ENCODE measurements around the gene RNU1-4. TPM values are rescaled to one million over a fixed set of nuclear protein-coding genes. Genes with fewer than 3 reads are reported as not detected.
A peak's percentile ranks its signal among the peaks of the same experiment; 100 is the strongest.
"Not testable (repeated sequence)": the region's sequence is repeated elsewhere in the genome, so short reads cannot be mapped to it uniquely, and the experiment has no call there.

The RNU1-4 gene
- total RNA-seq = 8,605 TPM
- 26.8 TPM for polyA plus RNA-seq (ENCODE audit: insufficient read depth, low read depth, low replicate concordance)
- long read RNA-seq, donor 1, partial matches to known transcripts = 0 of 1 reads
- long read RNA-seq, donor 1, other reads (novel, unspliced or antisense) = 0 of 1 reads
- long read RNA-seq, donor 2 = 0 reads
- long read RNA-seq, donor 3, partial matches to known transcripts = 0 of 1 reads
- long read RNA-seq, donor 3, other reads (novel, unspliced or antisense) = 0 of 1 reads
- long read RNA-seq, donor 4 = 0 reads
- long read RNA-seq, donor 5 = 0 reads
- long read RNA-seq, donor 6 = 0 reads
- long read RNA-seq, donor 7 = 0 reads
- long read RNA-seq, donor 8, partial matches to known transcripts = 0 of 1 reads
- long read RNA-seq, donor 8, other reads (novel, unspliced or antisense) = 0 of 1 reads
- long read RNA-seq, donor 9 = 0 reads
- long read RNA-seq, donor 10 = 0 reads

- peak; percentile 89 for FAIRE-seq
- H3K4me1 ChIP-seq (ENCODE audit: control insufficient read depth in 2 of 3, insufficient read depth in 2 of 3, low read depth in 1 of 3, low read length in 3 of 3); intact Hi-C loops (cut with DNase I): not testable (repeated sequence)
These were observed at the start of gene RNU1-4 for GRCh38 chr1:16740047-16740964. RNU1-4 (plus strand) TSS chr1:16740516.

DNA sequence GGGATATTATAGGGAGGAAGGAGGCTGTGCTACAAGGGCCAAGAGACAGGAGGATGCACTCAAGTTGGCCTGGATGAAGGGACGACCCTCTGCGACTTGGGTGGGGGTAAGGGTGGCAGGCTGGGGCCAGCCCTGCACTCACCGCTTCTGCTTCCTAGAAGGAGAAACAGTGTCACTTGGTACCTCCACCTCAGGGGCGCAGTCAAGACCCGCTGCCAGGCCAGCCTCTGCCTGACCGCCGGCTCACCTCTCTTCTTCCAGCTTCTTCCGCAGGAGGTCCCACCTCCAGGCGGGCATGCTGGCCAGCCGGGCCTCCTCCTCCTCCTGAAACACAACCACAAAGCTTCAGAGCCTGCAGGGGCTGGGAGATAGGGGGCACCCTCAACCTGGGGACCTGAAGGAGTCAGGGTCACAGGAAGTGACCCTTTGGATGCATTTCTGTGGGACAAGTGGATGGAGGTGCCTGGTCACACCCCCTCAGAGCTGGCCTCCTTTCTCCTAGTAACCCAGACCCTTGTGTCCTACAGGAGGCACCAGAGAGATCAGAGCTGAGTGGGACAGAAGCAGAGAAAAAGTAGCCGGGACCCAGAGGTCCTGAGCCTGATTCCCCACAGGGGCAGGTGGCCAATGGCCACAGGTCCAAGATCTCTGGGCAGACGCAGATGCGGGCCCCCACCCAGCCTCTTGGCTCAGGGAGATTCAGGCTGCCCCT, 49.2 kb upstream of the RNU1-4 start:
- H3K9me3 ChIP-seq (ENCODE audit: control insufficient read depth in 2 of 3, insufficient read depth in 1 of 3, low read length in 3 of 3); H3K27me3 ChIP-seq (ENCODE audit: control insufficient read depth, insufficient read depth, low read length); intact Hi-C loops (cut with DNase I); H3K9ac ChIP-seq (ENCODE audit: low read length in 3 of 3); H3K4me3 ChIP-seq (ENCODE audit: low read length in 3 of 3); H3K36me3 ChIP-seq (ENCODE audit: control insufficient read depth in 2 of 3, insufficient read depth in 3 of 3, low read length in 3 of 3); FAIRE-seq; H3K27ac ChIP-seq (ENCODE audit: low read depth in 2 of 2, low read length in 2 of 2); H3K4me1 ChIP-seq (ENCODE audit: control insufficient read depth in 2 of 3, insufficient read depth in 2 of 3, low read depth in 1 of 3, low read length in 3 of 3); DNase-seq: not testable (repeated sequence)

More at GRCh38 chr1:16740047-16740964, at the start of gene RNU1-4:
- DNase-seq; H3K27ac ChIP-seq (ENCODE audit: low read depth in 2 of 2, low read length in 2 of 2); H3K9me3 ChIP-seq (ENCODE audit: control insufficient read depth in 2 of 3, insufficient read depth in 1 of 3, low read length in 3 of 3); H3K36me3 ChIP-seq (ENCODE audit: control insufficient read depth in 2 of 3, insufficient read depth in 3 of 3, low read length in 3 of 3); H3K4me3 ChIP-seq (ENCODE audit: low read length in 3 of 3); H3K9ac ChIP-seq (ENCODE audit: low read length in 3 of 3); H3K27me3 ChIP-seq (ENCODE audit: control insufficient read depth, insufficient read depth, low read length): not testable (repeated sequence)

DNA sequence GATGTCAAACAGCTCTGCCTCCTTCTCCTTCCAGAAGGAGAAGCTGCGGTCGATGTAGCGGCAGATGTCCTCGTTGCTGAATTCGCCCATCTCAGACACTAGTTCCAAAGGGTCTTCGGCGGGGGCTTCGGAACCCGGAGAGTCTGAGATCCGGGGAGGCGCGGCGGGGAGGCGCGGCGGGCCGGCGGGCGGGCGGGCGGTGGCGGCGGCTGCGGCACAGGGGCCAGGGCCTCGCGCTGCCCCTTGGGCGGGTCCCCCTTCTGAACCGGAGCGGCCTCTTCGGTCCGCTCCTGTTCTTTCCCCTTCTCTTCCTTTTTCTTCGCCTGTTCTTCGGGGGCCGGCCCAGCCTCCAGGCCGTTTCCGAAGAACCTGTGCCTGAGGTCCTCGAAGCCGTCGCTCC, 48.0 kb upstream of the RNU1-4 start:
- H3K4me3 ChIP-seq (ENCODE audit: low read length in 3 of 3); H3K36me3 ChIP-seq (ENCODE audit: control insufficient read depth in 2 of 3, insufficient read depth in 3 of 3, low read length in 3 of 3); intact Hi-C loops (cut with DNase I); FAIRE-seq; H3K27me3 ChIP-seq (ENCODE audit: control insufficient read depth, insufficient read depth, low read length); H3K9me3 ChIP-seq (ENCODE audit: control insufficient read depth in 2 of 3, insufficient read depth in 1 of 3, low read length in 3 of 3); H3K4me1 ChIP-seq (ENCODE audit: control insufficient read depth in 2 of 3, insufficient read depth in 2 of 3, low read depth in 1 of 3, low read length in 3 of 3); H3K9ac ChIP-seq (ENCODE audit: low read length in 3 of 3); H3K27ac ChIP-seq (ENCODE audit: low read depth in 2 of 2, low read length in 2 of 2): not testable (repeated sequence)
- DNase-seq = peak in 1 of 5 donors; percentile 15

DNA sequence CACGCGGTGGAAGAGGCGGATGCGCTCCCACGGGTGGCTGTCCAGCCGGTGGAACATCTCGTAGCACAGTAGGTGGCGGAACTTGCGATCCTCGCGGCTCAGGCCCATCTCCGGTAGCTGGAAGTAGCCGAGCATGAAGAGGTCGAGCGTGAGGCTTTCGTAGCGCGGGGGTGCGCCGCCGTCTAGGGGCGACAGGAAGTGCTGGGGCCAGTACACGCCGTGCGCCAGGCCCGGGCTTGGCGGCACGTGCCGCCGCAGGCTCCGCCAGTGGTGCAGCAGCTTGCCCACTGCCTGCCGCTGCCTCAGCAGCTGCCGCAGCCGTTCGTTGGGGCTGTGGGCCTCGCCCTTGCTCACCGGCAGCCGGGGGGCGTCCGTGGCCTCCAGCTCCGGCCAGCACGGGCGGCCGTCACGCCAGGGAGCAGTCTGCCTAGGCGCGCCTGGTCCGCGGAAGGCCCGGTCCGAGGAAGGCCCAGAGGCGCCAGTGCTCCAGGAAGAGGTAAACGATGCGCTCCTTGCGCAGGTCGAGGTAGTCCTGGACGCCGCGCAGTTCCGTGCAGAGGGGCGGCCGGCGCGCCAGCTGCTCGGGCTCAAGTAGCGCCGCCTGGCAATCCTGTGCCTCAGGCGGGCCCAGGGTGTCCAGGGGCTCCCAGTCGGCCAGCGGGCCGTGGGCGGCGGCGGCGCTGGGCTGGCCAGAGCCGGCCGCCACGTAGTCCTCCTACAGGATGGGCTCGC, 47.4 kb upstream of the RNU1-4 start:
- FAIRE-seq; H3K27ac ChIP-seq (ENCODE audit: low read depth in 2 of 2, low read length in 2 of 2); H3K9ac ChIP-seq (ENCODE audit: low read length in 3 of 3); H3K36me3 ChIP-seq (ENCODE audit: control insufficient read depth in 2 of 3, insufficient read depth in 3 of 3, low read length in 3 of 3); DNase-seq; H3K27me3 ChIP-seq (ENCODE audit: control insufficient read depth, insufficient read depth, low read length); H3K4me1 ChIP-seq (ENCODE audit: control insufficient read depth in 2 of 3, insufficient read depth in 2 of 3, low read depth in 1 of 3, low read length in 3 of 3); intact Hi-C loops (cut with DNase I); H3K4me3 ChIP-seq (ENCODE audit: low read length in 3 of 3); H3K9me3 ChIP-seq (ENCODE audit: control insufficient read depth in 2 of 3, insufficient read depth in 1 of 3, low read length in 3 of 3): not testable (repeated sequence)

DNA sequence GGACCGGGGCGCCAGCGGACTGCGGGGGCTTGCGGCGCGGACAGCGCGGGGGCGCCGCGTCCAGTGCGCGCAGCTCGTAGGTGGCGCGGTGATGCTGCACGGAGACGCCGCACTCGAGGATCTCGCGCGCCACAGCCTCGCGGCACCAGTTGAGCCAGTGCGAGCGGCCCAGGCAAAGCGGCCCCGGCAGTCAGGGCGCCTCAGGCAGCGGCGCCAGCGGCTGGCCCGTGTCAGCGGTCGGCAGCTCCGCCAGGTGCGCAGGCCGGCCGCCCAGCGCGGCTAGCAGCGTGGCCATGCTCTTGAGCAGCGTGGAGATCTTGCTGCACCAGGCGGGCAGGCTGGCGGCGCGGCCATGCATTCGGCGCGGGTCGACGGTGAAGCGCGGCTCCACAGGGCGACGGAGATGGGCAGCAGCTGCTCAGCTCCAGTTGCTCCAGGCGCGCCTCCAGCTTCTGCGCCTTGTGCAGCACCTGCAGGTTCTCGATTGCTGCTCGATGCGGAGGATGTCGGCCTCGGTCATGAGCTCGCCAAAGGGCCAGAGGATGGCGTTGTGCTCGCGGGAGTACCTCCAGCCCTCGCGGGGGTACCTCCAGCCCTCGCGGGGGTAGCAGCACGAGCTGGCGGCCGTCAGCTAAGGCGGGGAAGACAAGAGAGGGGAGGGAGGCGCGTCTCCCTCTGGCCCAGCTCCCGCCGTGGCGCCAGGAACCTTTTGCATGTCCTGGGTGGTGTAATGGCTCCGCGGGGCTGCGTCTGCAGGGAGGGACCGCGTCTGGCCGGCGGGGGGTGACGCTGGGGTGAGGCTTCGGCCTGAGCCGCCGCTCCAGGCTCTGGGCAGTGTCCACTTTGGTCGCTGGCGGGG, 46.6 kb upstream of the RNU1-4 start:
- H3K9ac ChIP-seq (ENCODE audit: low read length in 3 of 3); H3K36me3 ChIP-seq (ENCODE audit: control insufficient read depth in 2 of 3, insufficient read depth in 3 of 3, low read length in 3 of 3); H3K4me1 ChIP-seq (ENCODE audit: control insufficient read depth in 2 of 3, insufficient read depth in 2 of 3, low read depth in 1 of 3, low read length in 3 of 3); H3K27me3 ChIP-seq (ENCODE audit: control insufficient read depth, insufficient read depth, low read length); H3K4me3 ChIP-seq (ENCODE audit: low read length in 3 of 3); intact Hi-C loops (cut with DNase I); H3K27ac ChIP-seq (ENCODE audit: low read depth in 2 of 2, low read length in 2 of 2); H3K9me3 ChIP-seq (ENCODE audit: control insufficient read depth in 2 of 3, insufficient read depth in 1 of 3, low read length in 3 of 3); DNase-seq; FAIRE-seq: not testable (repeated sequence)

DNA sequence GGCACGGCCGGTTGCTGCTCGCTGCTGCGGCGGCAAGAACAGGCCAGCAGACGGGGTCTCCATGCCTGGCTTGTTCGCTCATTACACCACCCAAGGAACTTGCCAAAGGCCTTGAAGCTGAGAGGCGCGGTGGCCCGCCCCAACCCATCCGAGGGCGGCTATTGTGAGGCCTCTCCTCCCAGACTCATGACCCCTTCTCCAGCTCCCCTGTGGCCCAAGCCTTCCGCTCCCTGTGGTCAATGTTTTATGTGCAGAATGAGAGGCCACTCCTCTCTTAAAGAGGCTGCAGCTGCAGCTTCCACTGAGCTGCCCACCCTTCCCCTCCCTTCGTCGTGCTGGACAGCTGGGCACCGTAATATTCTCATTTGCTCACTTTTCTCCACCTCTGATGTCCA, 46.0 kb upstream of the RNU1-4 start:
- H3K4me1 ChIP-seq (ENCODE audit: control insufficient read depth in 2 of 3, insufficient read depth in 2 of 3, low read depth in 1 of 3, low read length in 3 of 3); intact Hi-C loops (cut with DNase I); H3K4me3 ChIP-seq (ENCODE audit: low read length in 3 of 3); H3K9ac ChIP-seq (ENCODE audit: low read length in 3 of 3); H3K27ac ChIP-seq (ENCODE audit: low read depth in 2 of 2, low read length in 2 of 2); H3K27me3 ChIP-seq (ENCODE audit: control insufficient read depth, insufficient read depth, low read length); H3K36me3 ChIP-seq (ENCODE audit: control insufficient read depth in 2 of 3, insufficient read depth in 3 of 3, low read length in 3 of 3); H3K9me3 ChIP-seq (ENCODE audit: control insufficient read depth in 2 of 3, insufficient read depth in 1 of 3, low read length in 3 of 3); FAIRE-seq; DNase-seq: not testable (repeated sequence)

All from kidney (tissue), 19 donors.